ENCODE measurements around the gene DNAH7. TPM values are rescaled to one million over a fixed set of nuclear protein-coding genes. Genes with fewer than 3 reads are reported as not detected.

The DNAH7 gene
- total and polyA plus RNA-seq, 9 of the 15 experiments (the other 6 are each of a cell fraction or from before 2014, with no cell fraction given), result 0.03 to 0.42 (median 0.18) TPM

- FAIRE-seq, result no peak
- Histone ChIP-seq H4K20me1 (replicated peaks; ENCODE audit: control insufficient read depth, insufficient read depth, low read length) (no peaks in the 10 kb centered on the region), H2AFZ (ENCODE audit: low read depth, low read length) (no peak overlapping the region), H3K4me2 (ENCODE audit: insufficient read depth, low read length) (no peak overlapping the region), H3K4me1 (replicated peaks in 1 of 2; ENCODE audit: control insufficient read depth in 2 of 2, insufficient read depth in 2 of 2, low read length in 2 of 2) (no peaks in the 10 kb centered on the region), H3K36me3 (ENCODE audit: control insufficient read depth, insufficient read depth, low read length) (peaks cover 45% of the 10 kb centered on the region), H3K9me3 (replicated peaks; ENCODE audit: control insufficient read depth, insufficient read depth, low read depth, low read length) (no peaks in the 10 kb centered on the region), H3K79me2 (ENCODE audit: control insufficient read depth, insufficient read depth, low read length) (no peaks in the 10 kb centered on the region), H3K4me3 (no peak overlapping the region), H3K27me3 (ENCODE audit: control insufficient read depth in 2 of 2, insufficient read depth in 2 of 2, low read length in 2 of 2) (no peaks in the 10 kb centered on the region), H3K27ac (ENCODE audit: extremely low read depth, low read depth, low read length) (no peak overlapping the region), H3K9me1 (ENCODE audit: control insufficient read depth, insufficient read depth, low read length) (no peaks in the 10 kb centered on the region), H3K9ac (ENCODE audit: insufficient read depth in 1 of 2, low read depth in 2 of 2, low read length in 2 of 2) (no peak overlapping the region)
- BruUV-seq (replicated peaks), result no TSS peak
- whole genome bisulfite sequencing (ENCODE audit: insufficient coverage, low coverage, missing lambda C conversion rate), result 76% methylated on average over 4 of the region's 4 CpGs
- ChIA-PET POLR2A (no interaction called here), CTCF (ENCODE audit: low intra/inter-chr PET ratio) (no interaction called here)
- ATAC-seq, result no peak
- in situ Hi-C loops (cut with MboI) (no loop called here), intact Hi-C loops (cut with micrococcal nuclease) (no loop called here)
- no peak for DNase-seq (ENCODE audit: extremely low read depth in 1 of 4, low spot score in 3 of 4)
- TF ChIP-seq L3MBTL2 (IDR thresholded peaks at IDR 0.05) (no peak), ZNF316 (IDR thresholded peaks at IDR 0.05) (0 out of 2 replicates have a peak, but pooled peaks have one; percentile 22)
These were observed 352.2 kb downstream of the DNAH7 start for GRCh38 chr2:195716466-195716865.

- Histone ChIP-seq H3K27ac (ENCODE audit: extremely low read depth, low read depth, low read length) (no peak overlapping the region), H3K4me3 (no peak overlapping the region), H3K9ac (ENCODE audit: insufficient read depth in 1 of 2, low read depth in 2 of 2, low read length in 2 of 2) (no peak overlapping the region), H3K36me3 (ENCODE audit: control insufficient read depth, insufficient read depth, low read length) (peaks cover 22% of the 10 kb centered on the region; the same call in 1 of the 3 replicates), H3K4me2 (ENCODE audit: insufficient read depth, low read length) (no peak overlapping the region), H2AFZ (ENCODE audit: low read depth, low read length) (no peak overlapping the region), H4K20me1 (replicated peaks; ENCODE audit: control insufficient read depth, insufficient read depth, low read length) (no peaks in the 10 kb centered on the region), H3K9me3 (replicated peaks; ENCODE audit: control insufficient read depth, insufficient read depth, low read depth, low read length) (no peaks in the 10 kb centered on the region), H3K27me3 (ENCODE audit: control insufficient read depth in 2 of 2, insufficient read depth in 2 of 2, low read length in 2 of 2) (no peaks in the 10 kb centered on the region), H3K79me2 (ENCODE audit: control insufficient read depth, insufficient read depth, low read length) (no peaks in the 10 kb centered on the region), H3K9me1 (ENCODE audit: control insufficient read depth, insufficient read depth, low read length) (no peaks in the 10 kb centered on the region), H3K4me1 (replicated peaks in 1 of 2; ENCODE audit: control insufficient read depth in 2 of 2, insufficient read depth in 2 of 2, low read length in 2 of 2) (no peaks in the 10 kb centered on the region)
- in situ Hi-C loops (cut with MboI) (no loop called here), intact Hi-C loops (cut with micrococcal nuclease) (no loop called here)
- no peak for TF ChIP-seq ZBTB17 (CRISPR knock-in tag; IDR thresholded peaks at IDR 0.05)
- TF ChIP-seq, protein P1, sequence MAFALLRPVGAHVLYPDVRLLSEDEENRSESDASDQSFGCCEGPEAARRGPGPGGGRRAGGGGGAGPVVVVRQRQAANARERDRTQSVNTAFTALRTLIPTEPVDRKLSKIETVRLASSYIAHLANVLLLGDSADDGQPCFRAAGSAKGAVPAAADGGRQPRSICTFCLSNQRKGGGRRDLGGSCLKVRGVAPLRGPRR (CRISPR knock-in tag; IDR thresholded peaks at IDR 0.05), result no peak
- TF ChIP-seq ZNF143 (CRISPR knock-in tag; IDR thresholded peaks at IDR 0.05), result no peak
- no peak for TF ChIP-seq PHTF2 (CRISPR knock-in tag; IDR thresholded peaks at IDR 0.05)
- TF ChIP-seq BCOR (IDR thresholded peaks at IDR 0.05), result no peak
- no peak for TF ChIP-seq E2F3 (CRISPR knock-in tag; IDR thresholded peaks at IDR 0.05)
- no peak for TF ChIP-seq POLR3A (IDR thresholded peaks at IDR 0.05; ENCODE audit: borderline replicate concordance, extremely low read depth, insufficient read depth, insufficient read length)
- TF ChIP-seq, protein P2, sequence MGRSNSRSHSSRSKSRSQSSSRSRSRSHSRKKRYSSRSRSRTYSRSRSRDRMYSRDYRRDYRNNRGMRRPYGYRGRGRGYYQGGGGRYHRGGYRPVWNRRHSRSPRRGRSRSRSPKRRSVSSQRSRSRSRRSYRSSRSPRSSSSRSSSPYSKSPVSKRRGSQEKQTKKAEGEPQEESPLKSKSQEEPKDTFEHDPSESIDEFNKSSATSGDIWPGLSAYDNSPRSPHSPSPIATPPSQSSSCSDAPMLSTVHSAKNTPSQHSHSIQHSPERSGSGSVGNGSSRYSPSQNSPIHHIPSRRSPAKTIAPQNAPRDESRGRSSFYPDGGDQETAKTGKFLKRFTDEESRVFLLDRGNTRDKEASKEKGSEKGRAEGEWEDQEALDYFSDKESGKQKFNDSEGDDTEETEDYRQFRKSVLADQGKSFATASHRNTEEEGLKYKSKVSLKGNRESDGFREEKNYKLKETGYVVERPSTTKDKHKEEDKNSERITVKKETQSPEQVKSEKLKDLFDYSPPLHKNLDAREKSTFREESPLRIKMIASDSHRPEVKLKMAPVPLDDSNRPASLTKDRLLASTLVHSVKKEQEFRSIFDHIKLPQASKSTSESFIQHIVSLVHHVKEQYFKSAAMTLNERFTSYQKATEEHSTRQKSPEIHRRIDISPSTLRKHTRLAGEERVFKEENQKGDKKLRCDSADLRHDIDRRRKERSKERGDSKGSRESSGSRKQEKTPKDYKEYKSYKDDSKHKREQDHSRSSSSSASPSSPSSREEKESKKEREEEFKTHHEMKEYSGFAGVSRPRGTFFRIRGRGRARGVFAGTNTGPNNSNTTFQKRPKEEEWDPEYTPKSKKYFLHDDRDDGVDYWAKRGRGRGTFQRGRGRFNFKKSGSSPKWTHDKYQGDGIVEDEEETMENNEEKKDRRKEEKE (IDR thresholded peaks at IDR 0.05; ENCODE audit: borderline replicate concordance in 1 of 2, control insufficient read depth in 1 of 2, low read depth in 2 of 2, low read length in 1 of 2), result no peak
- no peak for TF ChIP-seq CAMTA2 (CRISPR knock-in tag; conservative IDR thresholded peaks at IDR 0.05)
- no peak for TF ChIP-seq ZNF551 (CRISPR knock-in tag; IDR thresholded peaks at IDR 0.05)
- TF ChIP-seq, protein P3, sequence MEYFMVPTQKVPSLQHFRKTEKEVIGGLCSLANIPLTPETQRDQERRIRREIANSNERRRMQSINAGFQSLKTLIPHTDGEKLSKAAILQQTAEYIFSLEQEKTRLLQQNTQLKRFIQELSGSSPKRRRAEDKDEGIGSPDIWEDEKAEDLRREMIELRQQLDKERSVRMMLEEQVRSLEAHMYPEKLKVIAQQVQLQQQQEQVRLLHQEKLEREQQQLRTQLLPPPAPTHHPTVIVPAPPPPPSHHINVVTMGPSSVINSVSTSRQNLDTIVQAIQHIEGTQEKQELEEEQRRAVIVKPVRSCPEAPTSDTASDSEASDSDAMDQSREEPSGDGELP (CRISPR knock-in tag; IDR thresholded peaks at IDR 0.05; ENCODE audit: borderline replicate concordance), result no peak
- TF ChIP-seq KAT7 (CRISPR knock-in tag; IDR thresholded peaks at IDR 0.05; ENCODE audit: borderline replicate concordance), result no peak
- no peak for TF ChIP-seq HLTF (IDR thresholded peaks at IDR 0.05)
- POLR2A ChIA-PET, result no interaction called here
- DNase-seq (ENCODE audit: extremely low read depth in 1 of 4, low spot score in 3 of 4) (no peak), ATAC-seq (no peak), FAIRE-seq (no peak)
- no TSS peak for BruUV-seq (replicated peaks)
- CTCF ChIA-PET (ENCODE audit: low intra/inter-chr PET ratio), result no interaction called here
These were observed 357.2 kb downstream of the DNAH7 start for GRCh38 chr2:195711478-195711877.

Measured in K562 (cell line).